Activated T-helper 1 cell treated with anti-CD3 and anti-CD28 coated beads, Interleukin-2, amount 50 U/mL, for 16 hours (primary cell): ENCODE measurements around the gene CNTLN.
"Not testable (repeated sequence)": the region's sequence is repeated elsewhere in the genome, so short reads cannot be mapped to it uniquely, and the experiment has no call there.

Experiments
- DNase-seq, 2 donors: peaks; one replicate each; pipeline ENCODE4 v3.0.0-alpha.2; 2020; ENCODE audit warnings: low read depth in 1 of 2, low spot score in 1 of 2

Gene CNTLN

GRCh38 chr9:17397166-17397728 lies 262.4 kb downstream of the CNTLN start:
- DNase-seq = not testable (repeated sequence)

- no peak for DNase-seq
Measured at GRCh38 chr9:17398350-17398749, 263.5 kb downstream of the CNTLN start.

GRCh38 chr9:17401858-17402257 lies 267.0 kb downstream of the CNTLN start:
- DNase-seq = no peak

- no peak for DNase-seq
Measured at GRCh38 chr9:17402309-17402708, 267.5 kb downstream of the CNTLN start.

GRCh38 chr9:17403539-17403938 lies 268.7 kb downstream of the CNTLN start:
- no peak for DNase-seq

- DNase-seq = no peak
Measured at GRCh38 chr9:17414986-17415385, 280.1 kb downstream of the CNTLN start.

GRCh38 chr9:17422994-17423680 lies 288.3 kb downstream of the CNTLN start:
- DNase-seq = no peak

- DNase-seq = no peak
Measured at GRCh38 chr9:17423681-17424011, 288.8 kb downstream of the CNTLN start.

GRCh38 chr9:17425384-17425783 lies 290.5 kb downstream of the CNTLN start:
- no peak for DNase-seq

GRCh38 chr9:17433526-17433925 lies 298.7 kb downstream of the CNTLN start:
- no peak for DNase-seq

- DNase-seq = no peak
Measured at GRCh38 chr9:17436854-17437253, 302.0 kb downstream of the CNTLN start.

- DNase-seq = no peak
Measured at GRCh38 chr9:17437813-17438212, 303.0 kb downstream of the CNTLN start.

GRCh38 chr9:17445126-17445525 lies 310.3 kb downstream of the CNTLN start:
- DNase-seq = not testable (repeated sequence)

GRCh38 chr9:17453751-17454150 lies 318.9 kb downstream of the CNTLN start:
- DNase-seq = no peak

- no peak for DNase-seq
Measured at GRCh38 chr9:17462869-17463464, 328.1 kb downstream of the CNTLN start.

- no peak for DNase-seq
Measured at GRCh38 chr9:17470036-17470813, 335.4 kb downstream of the CNTLN start.

- no peak for DNase-seq
Measured at GRCh38 chr9:17472126-17472525, 337.3 kb downstream of the CNTLN start.

- DNase-seq = no peak
Measured at GRCh38 chr9:17476401-17476800, 341.6 kb downstream of the CNTLN start.

- DNase-seq = no peak
Measured at GRCh38 chr9:17477816-17478215, 343.0 kb downstream of the CNTLN start.

- no peak for DNase-seq
Measured at GRCh38 chr9:17480966-17481365, 346.1 kb downstream of the CNTLN start.

GRCh38 chr9:17481565-17481964 lies 346.7 kb downstream of the CNTLN start:
- DNase-seq = no peak

GRCh38 chr9:17484906-17485305 lies 350.1 kb downstream of the CNTLN start:
- no peak for DNase-seq
